ENCODE data around the gene USP5. TPM values are rescaled to one million over a fixed set of nuclear protein-coding genes. Genes with fewer than 3 reads are reported as not detected.

Gene USP5
- total and polyA plus RNA-seq, 2 donors (not counting 3 experiments of a cell fraction or from before 2014, with no cell fraction given), result 68.9 to 135 TPM

GRCh38 chr12:6830286-6830890 is 21.6 kb upstream of the USP5 start:
- Histone ChIP-seq H3K27me3 (ENCODE audit: control insufficient read depth in 2 of 2, insufficient read depth in 2 of 2, low read length in 2 of 2) (no peaks in the 10 kb centered on the region), H3K9me3 (replicated peaks; ENCODE audit: control insufficient read depth, insufficient read depth, low read length) (no peaks in the 10 kb centered on the region), H2AFZ (ENCODE audit: low read depth, low read length) (no peak overlapping the region), H3K9ac (replicated peaks; ENCODE audit: extremely low read depth, insufficient read depth, low read length) (no peak overlapping the region), H3K27ac (ENCODE audit: insufficient read depth, low read depth, low read length) (no peak overlapping the region), H3K4me1 (ENCODE audit: control insufficient read depth, extremely low read depth, insufficient read depth, low read length) (peaks cover 14% of the 10 kb centered on the region), H3K79me2 (ENCODE audit: control insufficient read depth, insufficient read depth, low read length) (peaks cover 25% of the 10 kb centered on the region), H3K4me3 (replicated peaks in 1 of 3; ENCODE audit: insufficient read depth in 1 of 3, low read depth in 1 of 3, low read length in 3 of 3) (no peak overlapping the region), H3K4me2 (ENCODE audit: insufficient read depth, low read length) (no peak overlapping the region), H3K9me1 (replicated peaks; ENCODE audit: control insufficient read depth, extremely low read depth, insufficient read depth, low read length) (no peaks in the 10 kb centered on the region), H3K36me3 (ENCODE audit: control insufficient read depth in 2 of 2, extremely low read depth in 1 of 2, insufficient read depth in 2 of 2, low read length in 2 of 2) (peaks cover 0 to 18% of the 10 kb centered on the region in 2 experiments), H4K20me1 (replicated peaks; ENCODE audit: control insufficient read depth, extremely low read depth, insufficient read depth, low read length) (no peaks in the 10 kb centered on the region)
- FAIRE-seq, result no peak
- ChIA-PET CTCF (interaction anchor here (1.3 to 12.0 kb wide), 3 partner anchors 18 to 210 kb away, joined by 3 to 148 read pairs (median 3); partner anchors contain the start of gene MLF2), POLR2A (interaction anchor here (0.5 to 0.9 kb wide), 2 partner anchors 22 to 90 kb away, joined by 3 to 6 read pairs; no protein-coding TSS in a partner anchor)
- dilution Hi-C loops (cut with MboI; ENCODE audit: extremely low pct_ligation_motif_present, low sequenced_read_pairs), result no loop called here
- DNase-seq (ENCODE audit: low read depth, low spot score), result no peak
- no TSS peak for BruUV-seq (replicated peaks)
- intact Hi-C loops (cut with micrococcal nuclease), result no loop called here
- TF ChIP-seq MAX (IDR thresholded peaks at IDR 0.05; ENCODE audit: insufficient read depth, insufficient read length) (no peak), POLR2AphosphoS5 (IDR thresholded peaks at IDR 0.05; ENCODE audit: insufficient read depth, low read depth, low read length) (no peak), EZH2 (IDR thresholded peaks at IDR 0.05; ENCODE audit: borderline replicate concordance, low read depth, low read length, severe bottlenecking) (no peak), GATA2 (IDR thresholded peaks at IDR 0.05; ENCODE audit: insufficient read depth, insufficient read length, low read depth, low read length) (no peak), MYC (IDR thresholded peaks at IDR 0.05; ENCODE audit: low read depth, low read length) (no peak), FOS (IDR thresholded peaks at IDR 0.05; ENCODE audit: borderline replicate concordance, insufficient read depth, low read length) (no peak), POLR2A (IDR thresholded peaks at IDR 0.05; ENCODE audit: low read depth, low read length) (no peak), CTCF (IDR thresholded peaks at IDR 0.05; ENCODE audit: extremely low read depth in 1 of 2, insufficient read depth in 1 of 2, low read depth in 1 of 2, low read length in 2 of 2) (no peak), JUN (IDR thresholded peaks at IDR 0.05; ENCODE audit: borderline replicate concordance, insufficient read depth, insufficient read length, low read depth) (no peak)
